PC-3 (cell line): ENCODE results near the gene HRC. TPM values are rescaled to one million over a fixed set of nuclear protein-coding genes. Genes with fewer than 3 reads are reported as not detected.

Experiments used
- ATAC-seq: fragments of 200-7000 bp; cut with Tn5 transposase; 2 replicates; pipeline ENCODE4 v1.9.1; 2020; ENCODE audit warnings: mild to moderate bottlenecking, moderate library complexity
- BruUV-seq: library from RNA; stranded (reverse); fragments of 400-500 nt; replicated peaks from 2 replicates; lab custom pipeline; 2021; lab: Mats Ljungman, UMichigan
- CTCF ChIA-PET: fragments of 300-600 bp; sonication (Branson Sonifier 250); formaldehyde crosslinking; loops from one replicate; lab custom pipeline; 2022; ENCODE audit warnings: antibody characterized with exemption; lab: Charles Lee
- POLR2A ChIA-PET: fragments of 300-600 bp; sonication (Branson Sonifier 250); formaldehyde crosslinking; loops from one replicate; lab custom pipeline; 2022; ENCODE audit warnings: antibody characterized with exemption; ENCODE audit not compliant: unreplicated experiment; lab: Charles Lee
- DNase-seq: peaks from one replicate; pipeline ENCODE4 v3.0.0-alpha.2; 2015
- H2AFZ ChIP-seq: fragments of 300-600 bp; sonication (generic); 2 replicates; pipeline ENCODE4 v1.6.0; 2016; ENCODE audit warnings: antibody characterized with exemption, low read length
- H3F3A ChIP-seq: fragments of 300-600 bp; sonication (generic); one replicate; pipeline ENCODE4 v1.6.0; 2017; ENCODE audit warnings: antibody characterized with exemption, low read length, control low read depth, mild to moderate bottlenecking; ENCODE audit not compliant: unreplicated experiment
- H3K27ac ChIP-seq: fragments of 300-600 bp; sonication (generic); 2 replicates; pipeline ENCODE4 v1.5.1; 2016; ENCODE audit warnings: mild to moderate bottlenecking, low read length
- H3K27me3 ChIP-seq: fragments of 300-600 bp; sonication (generic); 2 replicates; pipeline ENCODE4 v1.6.1; 2016; ENCODE audit warnings: low read length, mixed read lengths
- H3K36me3 ChIP-seq: fragments of 300-600 bp; sonication (generic); 2 replicates; pipeline ENCODE4 v1.6.1; 2016; ENCODE audit warnings: low read depth, mixed run types, low read length, mixed read lengths
- H3K4me1 ChIP-seq: fragments of 300-600 bp; sonication (generic); 2 replicates; pipeline ENCODE4 v1.5.1; 2016; ENCODE audit warnings: low read length; ENCODE audit not compliant: insufficient read depth
- H3K4me2 ChIP-seq: fragments of 300-600 bp; sonication (generic); 2 replicates; pipeline ENCODE4 v1.6.0; 2016; ENCODE audit warnings: low read length
- H3K4me3 ChIP-seq: fragments of 300-600 bp; sonication (generic); 2 replicates; pipeline ENCODE4 v1.5.1; 2016; ENCODE audit warnings: mild to moderate bottlenecking, low read length, mixed read lengths
- H3K79me2 ChIP-seq: fragments of 300-600 bp; sonication (generic); 2 replicates; pipeline ENCODE4 v1.6.1; 2017; ENCODE audit warnings: low read length, mixed read lengths
- H3K9ac ChIP-seq: fragments of 300-600 bp; sonication (generic); 2 replicates; pipeline ENCODE4 v1.6.0; 2016; ENCODE audit warnings: mild to moderate bottlenecking, low read length
- H3K9me2 ChIP-seq: fragments of 300-600 bp; sonication (generic); replicated peaks from 2 replicates; pipeline ENCODE4 v1.6.1; 2016; ENCODE audit warnings: mixed run types, low read length, mixed read lengths
- H3K9me3 ChIP-seq: fragments of 300-600 bp; sonication (generic); 2 replicates; pipeline ENCODE4 v1.6.1; 2016; ENCODE audit warnings: low read length, mixed read lengths
- H4K20me1 ChIP-seq: fragments of 300-600 bp; sonication (generic); 2 replicates; pipeline ENCODE4 v1.6.1; 2016; ENCODE audit warnings: low read length, mixed read lengths
- CTCF ChIP-seq: fragments of 300-600 bp; sonication (generic); conservative IDR thresholded peaks from 2 replicates; pipeline ENCODE4 v1.5.1; 2017; ENCODE audit warnings: antibody characterized with exemption, low read depth, mild to moderate bottlenecking, low read length
- EZH2 ChIP-seq: fragments of 300-600 bp; sonication (generic); IDR thresholded peaks from one replicate; pipeline ENCODE4 v1.6.1; 2017; ENCODE audit warnings: antibody characterized with exemption, mild to moderate bottlenecking, low read length; ENCODE audit not compliant: unreplicated experiment
- EZH2phosphoT487 ChIP-seq: fragments of 300-600 bp; sonication (generic); IDR thresholded peaks from 2 replicates; pipeline ENCODE4 v1.6.1; 2018; ENCODE audit warnings: mild to moderate bottlenecking, antibody characterized with exemption, low read length, borderline replicate concordance
- intact Hi-C: fragments of 100-400 bp; cut with micrococcal nuclease; formaldehyde crosslinking; loops from 2 replicates; pipeline ENCODE4 v1.9.0; 2023
- total RNA-seq: library from RNA; depleted of rRNA; stranded (reverse); fragments of >200 nt; gene quantifications from 2 replicates; pipeline ENCODE4 v1.2.3, GENCODE V29; 2014

Gene HRC
- total RNA-seq, 1 experiment from 2014 or later: not detected

DNA sequence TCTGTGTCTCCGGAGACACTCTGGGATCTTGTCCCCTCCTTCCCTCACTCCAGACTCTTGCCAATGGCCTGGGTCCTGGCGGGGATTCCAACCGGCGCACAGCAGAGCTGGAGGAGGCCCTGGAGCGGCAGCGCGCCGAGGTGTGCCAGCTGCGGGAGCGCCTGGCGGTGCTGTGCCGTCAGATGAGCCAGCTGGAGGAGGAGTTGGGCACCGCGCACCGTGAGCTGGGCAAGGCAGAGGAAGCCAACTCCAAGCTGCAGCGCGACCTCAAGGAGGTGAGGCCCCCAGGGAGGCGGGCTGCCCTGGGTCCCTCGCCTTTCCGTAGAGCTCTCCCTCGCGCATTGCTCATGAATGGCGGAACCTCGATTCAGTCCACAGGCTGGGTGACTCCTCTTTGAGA lies 24.9 kb downstream of the HRC start:
- Histone ChIP-seq H3F3A (no peaks in the 10 kb centered on the region), H3K4me2 (no peak overlapping the region), H3K9me2 (no peaks in the 10 kb centered on the region), H3K79me2 (no peaks in the 10 kb centered on the region), H3K27ac (no peak overlapping the region), H3K9me3 (no peaks in the 10 kb centered on the region), H3K9ac (no peak overlapping the region), H4K20me1 (no peaks in the 10 kb centered on the region), H3K36me3 (no peaks in the 10 kb centered on the region), H3K27me3 (no peaks in the 10 kb centered on the region), H3K4me3 (no peak overlapping the region), H2AFZ (no peak overlapping the region), H3K4me1 (no peaks in the 10 kb centered on the region; the same call in none of the 2 replicates)
- ChIA-PET CTCF (no interaction called here), POLR2A (no interaction called here)
- intact Hi-C loops: no loop called here
- no peak for ATAC-seq
- TF ChIP-seq EZH2: no peak
- TF ChIP-seq EZH2phosphoT487: no peak
- no peak for TF ChIP-seq CTCF
- no peak for DNase-seq
- BruUV-seq: no TSS peak

GRCh38 chr19:49129238-49129583 lies 26.0 kb downstream of the HRC start:
- Histone ChIP-seq H3K9ac (no peak overlapping the region), H3K4me2 (no peak overlapping the region), H3K27me3 (no peaks in the 10 kb centered on the region), H3K4me1 (no peaks in the 10 kb centered on the region; the same call in none of the 2 replicates), H3K9me3 (no peaks in the 10 kb centered on the region), H4K20me1 (no peaks in the 10 kb centered on the region), H3K9me2 (no peaks in the 10 kb centered on the region), H2AFZ (no peak overlapping the region), H3F3A (no peaks in the 10 kb centered on the region), H3K36me3 (no peaks in the 10 kb centered on the region), H3K79me2 (no peaks in the 10 kb centered on the region), H3K4me3 (no peak overlapping the region), H3K27ac (no peak overlapping the region)
- ATAC-seq (no peak), DNase-seq (no peak)
- ChIA-PET POLR2A (no interaction called here), CTCF (no interaction called here)
- no TSS peak for BruUV-seq
- no peak for TF ChIP-seq CTCF
- no peak for TF ChIP-seq EZH2phosphoT487
- TF ChIP-seq EZH2: no peak
- intact Hi-C loops: loop anchor here (2.0 kb wide), 1 partner anchor 14 kb away; no protein-coding TSS in a partner anchor

DNA sequence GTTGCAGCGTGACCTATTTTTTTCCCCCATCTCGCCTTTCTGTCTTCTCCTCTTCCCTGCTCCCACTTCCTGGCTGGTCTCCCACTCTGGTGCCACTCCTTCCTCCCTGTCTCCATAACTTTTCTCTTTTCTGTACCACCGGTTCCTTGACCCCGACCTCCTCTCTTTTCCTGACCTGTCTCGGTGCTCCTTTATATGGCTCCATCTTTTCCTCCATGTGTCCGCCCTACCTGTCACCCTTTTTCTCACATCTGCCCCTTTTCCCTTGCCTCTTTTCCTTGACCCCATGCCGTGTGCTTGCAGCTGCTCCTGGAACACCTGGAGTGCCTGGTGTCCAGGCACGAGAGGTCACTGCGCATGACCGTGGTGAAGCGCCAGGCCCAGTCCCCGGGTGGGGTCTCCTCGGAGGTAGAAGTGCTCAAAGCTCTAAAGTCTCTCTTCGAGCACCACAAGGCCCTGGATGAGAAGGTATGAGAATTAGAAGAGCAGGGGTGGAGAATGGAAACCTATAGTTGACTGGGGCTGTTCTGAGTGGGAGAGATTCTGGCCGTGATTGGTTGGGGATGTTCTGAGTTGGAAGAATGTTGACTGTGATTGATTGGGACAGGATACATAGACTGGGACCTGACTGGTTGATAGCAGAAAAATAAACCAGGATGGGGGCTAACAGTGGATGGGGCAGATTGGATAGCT lies 26.5 kb downstream of the HRC start:
- Histone ChIP-seq H3K9ac (no peak overlapping the region), H2AFZ (peak overlapping the region; percentile 86; the same call in 1 of the 2 replicates), H3K79me2 (no peaks in the 10 kb centered on the region), H4K20me1 (no peaks in the 10 kb centered on the region), H3F3A (no peaks in the 10 kb centered on the region), H3K36me3 (no peaks in the 10 kb centered on the region), H3K27me3 (no peaks in the 10 kb centered on the region), H3K9me3 (no peaks in the 10 kb centered on the region), H3K4me1 (no peaks in the 10 kb centered on the region; the same call in none of the 2 replicates), H3K9me2 (no peaks in the 10 kb centered on the region), H3K4me3 (peak overlapping the region; percentile 59; the same call in 1 of the 2 replicates), H3K27ac (no peak overlapping the region), H3K4me2 (peak overlapping the region; percentile 82)
- TF ChIP-seq EZH2phosphoT487: no peak
- no peak for TF ChIP-seq CTCF
- no peak for TF ChIP-seq EZH2
- DNase-seq (no peak), ATAC-seq (no peak)
- ChIA-PET POLR2A (no interaction called here), CTCF (interaction anchor here (1.0 kb wide), 1 partner anchor 21 kb away, joined by 6 read pairs; no protein-coding TSS in a partner anchor)
- intact Hi-C loops: loop anchor here (2.0 kb wide), 1 partner anchor 14 kb away; no protein-coding TSS in a partner anchor
- BruUV-seq: no TSS peak
